ENCODE data around the gene GRK5. TPM values are rescaled to one million over a fixed set of nuclear protein-coding genes. Genes with fewer than 3 reads are reported as not detected.

The GRK5 gene
- total RNA-seq, 2 experiments from 2014 or later, result 21.2 to 24.8 TPM

DNA sequence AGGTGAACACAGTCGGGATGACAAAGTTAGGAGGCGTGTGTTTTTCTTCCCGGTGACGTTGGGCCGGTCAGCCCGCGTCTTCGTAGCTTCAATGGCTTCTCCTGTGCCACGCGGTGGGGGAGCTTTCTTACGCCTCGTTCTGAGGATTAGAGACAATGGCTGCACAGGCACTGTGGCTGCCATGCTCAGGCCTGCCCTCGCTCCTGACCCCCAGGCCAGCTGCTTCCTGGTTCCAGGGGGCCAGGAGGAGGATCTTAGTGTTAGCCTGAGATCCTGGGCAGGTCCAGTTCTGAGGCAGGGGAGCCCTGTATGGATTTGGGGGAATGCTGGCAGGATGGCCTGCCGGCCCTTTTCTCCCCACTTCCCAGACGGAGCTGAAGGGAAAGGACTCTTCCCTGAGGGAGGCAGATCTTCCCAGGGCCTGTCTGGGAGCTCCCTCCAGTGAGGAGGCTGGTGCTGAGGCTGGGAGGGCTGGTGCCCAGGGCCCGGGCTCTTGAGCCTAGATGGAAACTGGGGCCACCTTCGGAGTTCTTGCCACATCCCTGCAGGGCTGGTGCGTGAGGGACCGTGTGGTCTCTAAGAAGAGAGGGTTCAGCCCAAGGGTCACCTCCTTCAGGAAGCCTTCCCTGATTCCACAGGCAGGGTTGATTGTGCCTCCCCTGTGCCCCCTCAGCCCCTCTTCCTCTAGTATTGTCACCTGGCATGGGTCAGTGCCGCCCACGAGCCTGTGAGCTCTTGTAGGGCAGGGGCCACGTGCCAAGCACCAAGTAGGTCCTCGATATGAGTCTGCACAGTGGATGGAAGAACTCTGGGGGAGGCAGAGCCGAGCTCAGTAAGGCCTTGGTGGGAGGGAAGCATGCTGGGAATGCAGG, 101.4 kb downstream of the GRK5 start:
- Mint-ChIP-seq H3K27me3 (peaks cover 2% of the 10 kb centered on the region), H3K4me1 (peaks cover 70% of the 10 kb centered on the region), H3K9me3 (ENCODE audit: low read depth) (no peaks in the 10 kb centered on the region), H3K36me3 (ENCODE audit: low read depth) (peaks cover 7% of the 10 kb centered on the region), H3K27ac (peak overlapping the region; percentile 3), H3K4me3 (no peak overlapping the region)
- POLR2A ChIA-PET, result interaction anchor here (0.6 to 0.7 kb wide), 2 partner anchors 25 to 1423 kb away, joined by 3 read pairs; no protein-coding TSS in a partner anchor
- DNase-seq (no peak), ATAC-seq (no peak)
- CTCF ChIA-PET, result interaction anchor here (0.5 to 1.7 kb wide), 2 partner anchors 100 to 170 kb away, joined by 3 to 8 read pairs; no protein-coding TSS in a partner anchor
- intact Hi-C loops (cut with DNase I, micrococcal nuclease), result loop anchor here (5.0 to 10.0 kb wide), 7 partner anchors 56 to 1654 kb away; partner anchors contain the start of genes CACUL1 (in 1 of the 2), INPP5F (in 1 of the 2) and RGS10 (in 1 of the 2)

- Mint-ChIP-seq H3K36me3 (ENCODE audit: low read depth) (peaks cover 7% of the 10 kb centered on the region), H3K27me3 (peaks cover 2% of the 10 kb centered on the region), H3K4me3 (no peak overlapping the region), H3K4me1 (peaks cover 71% of the 10 kb centered on the region), H3K27ac (peak overlapping the region; percentile 3), H3K9me3 (ENCODE audit: low read depth) (no peaks in the 10 kb centered on the region)
- POLR2A ChIA-PET, result no interaction called here
- CTCF ChIA-PET, result interaction anchor here (0.5 to 1.7 kb wide), 2 partner anchors 100 to 169 kb away, joined by 3 to 8 read pairs; no protein-coding TSS in a partner anchor
- DNase-seq (no peak), ATAC-seq (no peak)
- intact Hi-C loops (cut with DNase I, micrococcal nuclease), result loop anchor here (5.0 to 10.0 kb wide), 7 partner anchors 57 to 1655 kb away; partner anchors contain the start of genes CACUL1 (in 1 of the 2), INPP5F (in 1 of the 2) and RGS10 (in 1 of the 2)
These were observed 102.0 kb downstream of the GRK5 start for GRCh38 chr10:119309423-119309770.

DNA sequence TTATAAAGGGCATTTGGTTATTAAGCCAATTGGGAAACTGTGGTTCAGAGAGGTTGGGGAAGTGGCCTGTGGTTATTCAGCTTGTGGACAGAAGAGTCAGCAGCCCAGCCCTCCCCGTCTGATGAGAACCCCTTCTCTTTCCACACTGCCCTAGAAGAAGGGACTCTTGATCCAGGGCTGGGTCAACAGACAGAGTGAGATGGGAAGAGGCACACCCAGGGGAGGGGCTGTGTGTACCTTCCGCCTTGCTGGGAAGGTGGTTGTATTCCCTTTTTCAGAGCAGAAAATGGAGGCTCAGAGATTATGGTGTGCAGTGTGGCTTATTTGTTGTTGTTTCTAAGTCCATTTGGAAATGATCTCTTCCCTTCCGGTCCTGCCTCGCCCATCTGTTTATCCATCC, 103.4 kb downstream of the GRK5 start:
- POLR2A ChIA-PET, result no interaction called here
- CTCF ChIA-PET, result interaction anchor here (1.2 kb wide), 1 partner anchor 104 kb away, joined by 3 read pairs; the partner anchor contains the start of gene GRK5
- no peak for ATAC-seq
- no peak for DNase-seq
- peaks cover 2% of the 10 kb centered on the region for H3K27me3 Mint-ChIP-seq
- intact Hi-C loops (cut with DNase I, micrococcal nuclease), result no loop called here
- H3K4me1 Mint-ChIP-seq, result peaks cover 71% of the 10 kb centered on the region
- no peak overlapping the region for H3K4me3 Mint-ChIP-seq
- H3K9me3 Mint-ChIP-seq (ENCODE audit: low read depth), result no peaks in the 10 kb centered on the region
- H3K36me3 Mint-ChIP-seq (ENCODE audit: low read depth), result peaks cover 7% of the 10 kb centered on the region
- H3K27ac Mint-ChIP-seq, result no peak overlapping the region

DNA sequence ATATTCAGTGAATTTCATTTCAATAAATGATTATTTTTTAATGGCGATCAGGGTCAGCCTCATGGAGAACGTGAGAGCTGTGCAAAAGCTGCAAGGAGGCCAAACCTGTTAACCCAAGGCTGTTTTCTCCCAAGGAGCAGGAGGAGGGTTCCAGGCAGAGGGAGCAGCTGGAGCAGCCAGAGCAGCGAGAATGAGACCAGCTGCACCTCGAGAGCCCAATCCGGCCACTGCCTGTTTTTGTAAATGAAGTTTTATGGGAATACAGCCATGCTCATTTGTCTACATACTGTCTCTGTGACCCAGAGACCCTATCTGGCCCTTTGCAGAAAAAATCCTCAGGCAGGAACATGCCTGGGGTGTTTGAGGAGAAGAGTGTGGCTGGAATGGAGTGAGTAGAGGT, 104.9 kb downstream of the GRK5 start:
- ChIA-PET POLR2A (interaction anchor here (0.5 to 0.6 kb wide), 2 partner anchors 17 to 26 kb away, joined by 3 to 4 read pairs; no protein-coding TSS in a partner anchor), CTCF (interaction anchor here (0.6 to 0.8 kb wide), 3 partner anchors 13 to 272 kb away, joined by 3 to 4 read pairs (median 3); no protein-coding TSS in a partner anchor)
- H3K36me3 Mint-ChIP-seq (ENCODE audit: low read depth), result peaks cover 7% of the 10 kb centered on the region
- no peak for ATAC-seq
- H3K9me3 Mint-ChIP-seq (ENCODE audit: low read depth), result no peaks in the 10 kb centered on the region
- H3K27ac Mint-ChIP-seq, result peak overlapping the region; percentile 11
- no peak overlapping the region for H3K4me3 Mint-ChIP-seq
- H3K27me3 Mint-ChIP-seq, result peaks cover 2% of the 10 kb centered on the region
- peaks cover 70% of the 10 kb centered on the region for H3K4me1 Mint-ChIP-seq
- DNase-seq, result no peak
- intact Hi-C loops (cut with DNase I, micrococcal nuclease), result no loop called here

- DNase-seq, result no peak
- CTCF ChIA-PET, result no interaction called here
- no peaks in the 10 kb centered on the region for H3K9me3 Mint-ChIP-seq (ENCODE audit: low read depth)
- peaks cover 7% of the 10 kb centered on the region for H3K36me3 Mint-ChIP-seq (ENCODE audit: low read depth)
- H3K4me3 Mint-ChIP-seq, result peak overlapping the region; percentile 59
- intact Hi-C loops (cut with DNase I, micrococcal nuclease), result no loop called here
- peak overlapping the region; percentile 64 for H3K27ac Mint-ChIP-seq
- POLR2A ChIA-PET, result no interaction called here
- peaks cover 62% of the 10 kb centered on the region for H3K4me1 Mint-ChIP-seq
- ATAC-seq, result no peak
- peaks cover 2% of the 10 kb centered on the region for H3K27me3 Mint-ChIP-seq
These were observed 105.7 kb downstream of the GRK5 start for GRCh38 chr10:119313024-119313423.

DNA sequence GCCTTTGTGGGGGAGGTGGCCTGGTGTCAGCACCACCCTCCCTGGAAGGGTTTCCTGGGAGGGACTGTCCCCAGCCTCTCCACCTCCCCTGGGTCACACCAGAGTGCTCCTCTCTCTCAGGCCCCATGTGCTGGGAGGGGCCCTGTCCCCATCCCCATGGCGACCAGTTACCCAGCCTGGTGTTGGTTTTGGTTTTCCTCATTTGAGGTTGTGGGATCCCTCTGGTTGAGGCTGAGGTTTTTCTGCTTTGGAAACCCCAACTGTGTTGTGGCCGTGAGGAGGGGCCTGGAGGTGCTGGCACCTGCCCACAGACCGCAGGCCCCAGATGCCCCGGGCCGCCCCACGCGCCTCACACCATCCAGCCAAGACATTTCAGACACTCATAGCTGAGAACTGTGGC, 106.3 kb downstream of the GRK5 start:
- intact Hi-C loops (cut with DNase I, micrococcal nuclease), result loop anchor here (2.0 kb wide), 5 partner anchors 27 to 391 kb away; no protein-coding TSS in a partner anchor
- POLR2A ChIA-PET, result interaction anchor here (2.5 kb wide), 1 partner anchor 106 kb away, joined by 7 read pairs; the partner anchor contains the start of gene GRK5
- ATAC-seq (peak; percentile 56), DNase-seq (peak; percentile 83)
- Mint-ChIP-seq H3K9me3 (ENCODE audit: low read depth) (no peaks in the 10 kb centered on the region), H3K27ac (no peak overlapping the region), H3K4me1 (peaks cover 56% of the 10 kb centered on the region), H3K27me3 (peaks cover 2% of the 10 kb centered on the region), H3K4me3 (no peak overlapping the region), H3K36me3 (ENCODE audit: low read depth) (peaks cover 7% of the 10 kb centered on the region)
- CTCF ChIA-PET, result no interaction called here

GRCh38 chr10:119314061-119314460, 106.7 kb downstream of the GRK5 start:
- Mint-ChIP-seq H3K27me3 (peaks cover 2% of the 10 kb centered on the region), H3K4me3 (no peak overlapping the region), H3K27ac (peak overlapping the region; percentile 43), H3K9me3 (ENCODE audit: low read depth) (no peaks in the 10 kb centered on the region), H3K36me3 (ENCODE audit: low read depth) (peaks cover 7% of the 10 kb centered on the region), H3K4me1 (peaks cover 55% of the 10 kb centered on the region)
- DNase-seq, result no peak
- intact Hi-C loops (cut with DNase I, micrococcal nuclease), result loop anchor here (2.0 kb wide), 5 partner anchors 27 to 391 kb away; no protein-coding TSS in a partner anchor
- ChIA-PET CTCF (no interaction called here), POLR2A (interaction anchor here (2.5 kb wide), 1 partner anchor 107 kb away, joined by 7 read pairs; the partner anchor contains the start of gene GRK5)
- ATAC-seq, result no peak

- no peak for ATAC-seq
- Mint-ChIP-seq H3K4me3 (no peak overlapping the region), H3K4me1 (peaks cover 52% of the 10 kb centered on the region), H3K9me3 (ENCODE audit: low read depth) (no peaks in the 10 kb centered on the region), H3K27me3 (peaks cover 2% of the 10 kb centered on the region), H3K36me3 (ENCODE audit: low read depth) (peaks cover 7% of the 10 kb centered on the region), H3K27ac (peak overlapping the region; percentile 94)
- no peak for DNase-seq
- intact Hi-C loops (cut with DNase I, micrococcal nuclease), result loop anchor here (2.0 kb wide), 5 partner anchors 26 to 390 kb away; no protein-coding TSS in a partner anchor
- POLR2A ChIA-PET, result interaction anchor here (2.5 kb wide), 1 partner anchor 107 kb away, joined by 7 read pairs; the partner anchor contains the start of gene GRK5
- CTCF ChIA-PET, result no interaction called here
These were observed 107.1 kb downstream of the GRK5 start for GRCh38 chr10:119314486-119314885.

DNA sequence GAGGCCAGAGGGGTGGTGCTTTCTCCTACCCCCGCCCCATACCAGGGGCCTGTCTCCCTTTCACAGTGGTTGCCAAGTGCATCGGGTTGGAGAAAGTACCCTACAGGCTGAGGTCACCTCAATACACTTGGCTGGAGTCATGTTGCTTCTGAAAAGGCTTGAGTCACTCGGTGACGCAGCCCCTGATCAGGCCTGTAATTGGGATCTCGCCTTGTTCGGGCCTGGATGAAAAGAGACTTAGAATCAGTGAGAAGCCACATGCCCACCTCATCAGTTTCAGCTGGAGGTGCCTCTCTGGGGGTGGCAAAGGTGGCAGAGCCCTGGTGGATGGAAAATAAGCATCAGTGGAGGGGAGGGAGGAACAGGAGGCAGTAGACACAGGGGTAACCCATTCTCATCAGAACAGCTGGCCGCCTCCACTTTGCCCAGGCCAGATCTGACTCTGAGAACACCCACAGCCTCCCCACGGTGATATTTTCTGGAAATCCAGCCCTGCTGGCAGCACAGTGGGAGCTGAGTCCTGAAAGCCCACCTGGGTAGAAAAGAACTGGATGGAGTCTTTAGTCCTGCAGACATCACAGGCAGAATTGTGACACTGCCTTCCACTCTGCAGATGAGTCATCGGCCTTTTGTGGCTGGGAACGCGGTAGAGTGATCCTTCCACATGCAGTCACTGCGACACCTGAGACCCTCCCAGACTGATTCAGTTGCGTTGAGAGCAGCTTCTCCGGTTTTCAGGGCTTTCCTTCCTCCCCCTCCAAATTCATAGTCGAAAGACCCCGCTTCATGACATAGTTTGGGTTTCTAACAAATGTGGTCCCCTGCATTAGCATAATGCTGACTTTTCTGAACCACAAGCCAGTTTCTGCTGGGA, 108.0 kb downstream of the GRK5 start:
- CTCF ChIA-PET, result interaction anchor here (0.6 to 1.9 kb wide), 6 partner anchors 9 to 225 kb away, joined by 3 to 9 read pairs (median 4); no protein-coding TSS in a partner anchor
- H3K27me3 Mint-ChIP-seq, result peaks cover 2% of the 10 kb centered on the region
- peak; percentile 90 for DNase-seq
- peaks cover 7% of the 10 kb centered on the region for H3K36me3 Mint-ChIP-seq (ENCODE audit: low read depth)
- no peaks in the 10 kb centered on the region for H3K9me3 Mint-ChIP-seq (ENCODE audit: low read depth)
- H3K4me1 Mint-ChIP-seq, result peaks cover 56% of the 10 kb centered on the region
- intact Hi-C loops (cut with DNase I, micrococcal nuclease), result loop anchor here (1.0 to 2.0 kb wide), 9 partner anchors 9 to 389 kb away; no protein-coding TSS in a partner anchor
- peak overlapping the region; percentile 34 for H3K4me3 Mint-ChIP-seq
- POLR2A ChIA-PET, result interaction anchor here (0.6 to 2.5 kb wide), 6 partner anchors 8 to 108 kb away, joined by 3 to 7 read pairs (median 5); partner anchors contain the start of gene GRK5
- ATAC-seq, result peak; percentile 83
- H3K27ac Mint-ChIP-seq, result peak overlapping the region; percentile 94

- peaks cover 58% of the 10 kb centered on the region for H3K4me1 Mint-ChIP-seq
- intact Hi-C loops (cut with DNase I, micrococcal nuclease), result no loop called here
- no peak for DNase-seq
- peaks cover 7% of the 10 kb centered on the region for H3K36me3 Mint-ChIP-seq (ENCODE audit: low read depth)
- ATAC-seq, result no peak
- H3K27me3 Mint-ChIP-seq, result no peaks in the 10 kb centered on the region
- no peaks in the 10 kb centered on the region for H3K9me3 Mint-ChIP-seq (ENCODE audit: low read depth)
- H3K27ac Mint-ChIP-seq, result peak overlapping the region; percentile 94
- CTCF ChIA-PET, result interaction anchor here (1.0 to 1.9 kb wide), 3 partner anchors 9 to 68 kb away, joined by 4 to 9 read pairs (median 4); no protein-coding TSS in a partner anchor
- POLR2A ChIA-PET, result interaction anchor here (1.0 to 2.5 kb wide), 5 partner anchors 9 to 109 kb away, joined by 4 to 7 read pairs (median 5); partner anchors contain the start of gene GRK5
- H3K4me3 Mint-ChIP-seq, result no peak overlapping the region
These were observed 108.6 kb downstream of the GRK5 start for GRCh38 chr10:119316002-119316358.

All from activated CD4-positive, alpha-beta T cell treated with anti-CD3 and anti-CD28 coated beads for 36 hours (primary cell).